GM21723 (cell line): Measurements from ENCODE around the gene TPP2.

Experiments used
- ATAC-seq: cut with Tn5 transposase; IDR thresholded peaks from one replicate; pipeline ENCODE4 v1.9.1; 2021; ENCODE audit warnings: mild to moderate bottlenecking, moderate library complexity; ENCODE audit not compliant: unreplicated experiment

TPP2 gene

DNA sequence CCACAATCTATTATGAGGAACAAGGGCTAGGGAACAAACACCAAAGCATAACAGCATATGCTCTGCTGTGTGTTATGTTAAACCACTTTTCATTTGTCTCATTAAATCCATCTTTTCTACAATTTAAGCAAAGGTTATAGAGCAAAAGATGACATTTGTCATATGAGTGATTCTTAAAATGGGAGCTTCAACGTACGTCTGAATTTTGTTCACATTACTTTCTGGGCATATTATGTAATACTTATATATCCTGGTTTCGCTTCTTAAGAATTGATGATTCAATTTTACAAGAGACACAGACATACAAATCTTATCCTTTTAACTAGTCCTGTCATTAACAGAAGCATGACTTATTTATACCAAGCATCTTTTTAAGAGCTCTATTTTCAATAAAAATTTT, 3.3 kb upstream of the TPP2 start:
- no peak for ATAC-seq

DNA sequence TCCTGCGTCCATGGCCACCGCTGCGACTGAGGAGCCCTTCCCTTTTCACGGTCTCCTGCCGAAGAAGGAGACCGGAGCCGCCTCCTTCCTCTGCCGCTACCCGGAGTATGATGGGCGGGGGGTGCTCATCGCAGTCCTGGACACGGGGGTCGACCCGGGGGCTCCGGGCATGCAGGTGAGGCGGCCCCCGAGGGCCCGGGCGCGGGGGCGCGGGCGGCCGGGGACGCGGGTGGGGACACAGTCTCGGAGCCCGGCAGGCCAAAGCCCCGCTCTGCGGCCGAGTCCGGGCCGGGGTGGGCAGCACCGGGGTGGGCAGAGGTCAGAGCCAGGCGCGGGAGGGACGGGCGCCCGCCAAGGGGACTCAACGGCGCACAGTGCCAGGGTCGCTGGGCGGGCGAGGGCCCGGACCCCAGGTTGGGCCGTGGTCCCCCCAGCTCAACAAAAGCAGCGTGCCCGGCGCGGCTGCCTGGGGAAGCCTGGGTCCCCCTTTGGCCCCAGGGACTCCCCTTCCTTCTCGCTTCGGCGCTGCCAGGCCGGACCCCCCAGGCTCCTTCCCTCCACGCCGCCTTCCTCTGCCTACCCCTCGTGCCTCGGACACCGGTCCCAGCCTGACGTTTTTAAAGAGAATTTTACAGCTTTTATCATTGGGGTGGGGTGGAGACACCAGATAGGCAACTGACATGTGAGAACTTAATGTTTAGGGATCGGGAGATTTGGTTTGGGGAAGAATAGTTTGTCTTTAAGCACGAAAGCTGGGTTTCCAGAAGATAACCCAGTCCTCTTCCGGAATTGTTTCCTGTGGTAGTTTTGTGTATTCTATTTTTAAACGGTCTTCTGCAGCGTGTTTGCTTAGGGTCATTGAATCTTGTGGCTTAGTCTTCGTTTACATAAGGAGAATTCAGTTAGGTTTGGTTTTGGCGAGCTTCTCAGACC, 509 bp downstream of the TPP2 start:
- peak; percentile 27 for ATAC-seq

DNA sequence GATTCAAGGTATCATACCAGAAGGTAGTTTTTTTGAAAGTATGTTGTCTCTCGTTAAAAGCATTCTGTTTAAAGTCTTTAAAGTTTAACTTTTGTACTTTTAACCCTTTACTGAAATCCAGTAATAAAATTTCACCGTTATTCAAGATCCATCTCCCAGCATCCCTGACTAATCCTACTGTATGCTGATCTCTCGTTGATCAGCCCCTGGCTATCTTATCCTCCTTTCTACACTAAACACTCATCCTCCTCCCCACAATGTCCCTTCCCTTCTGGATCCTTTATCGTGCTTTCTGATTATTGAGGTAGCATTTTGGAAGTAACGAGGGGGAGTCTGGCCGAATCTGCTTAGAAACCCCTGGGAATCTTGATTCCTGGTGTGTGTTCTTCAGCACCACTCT, 1.3 kb downstream of the TPP2 start:
- ATAC-seq, result no peak

DNA sequence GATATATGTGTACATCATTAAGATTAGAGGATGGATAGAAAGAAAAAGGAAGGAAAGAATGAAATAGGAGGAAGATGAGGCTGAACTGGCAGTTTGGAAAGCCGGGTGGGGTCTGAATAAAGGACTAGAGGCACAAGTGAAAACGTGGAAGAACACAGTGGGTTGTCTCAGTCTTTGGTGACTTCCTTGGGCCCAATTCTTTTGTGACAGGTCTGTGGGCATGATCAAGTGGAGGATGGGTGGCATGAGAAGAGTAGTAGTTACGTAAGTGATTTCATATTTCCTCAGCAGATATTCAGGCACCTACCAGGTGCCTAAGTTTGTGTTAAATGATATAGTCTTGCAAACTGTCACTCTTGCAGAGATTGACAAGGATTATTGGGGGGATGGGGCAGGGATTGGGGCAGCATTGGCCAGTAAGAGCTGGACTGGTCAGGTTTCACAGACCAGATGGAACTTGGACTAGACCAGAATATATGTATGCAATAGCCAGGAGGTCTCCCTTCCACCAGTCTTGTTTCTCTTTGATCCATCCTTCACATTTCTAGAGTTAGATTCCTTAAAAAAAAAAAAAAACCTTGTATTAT, 2.7 kb downstream of the TPP2 start:
- ATAC-seq, result no peak

DNA sequence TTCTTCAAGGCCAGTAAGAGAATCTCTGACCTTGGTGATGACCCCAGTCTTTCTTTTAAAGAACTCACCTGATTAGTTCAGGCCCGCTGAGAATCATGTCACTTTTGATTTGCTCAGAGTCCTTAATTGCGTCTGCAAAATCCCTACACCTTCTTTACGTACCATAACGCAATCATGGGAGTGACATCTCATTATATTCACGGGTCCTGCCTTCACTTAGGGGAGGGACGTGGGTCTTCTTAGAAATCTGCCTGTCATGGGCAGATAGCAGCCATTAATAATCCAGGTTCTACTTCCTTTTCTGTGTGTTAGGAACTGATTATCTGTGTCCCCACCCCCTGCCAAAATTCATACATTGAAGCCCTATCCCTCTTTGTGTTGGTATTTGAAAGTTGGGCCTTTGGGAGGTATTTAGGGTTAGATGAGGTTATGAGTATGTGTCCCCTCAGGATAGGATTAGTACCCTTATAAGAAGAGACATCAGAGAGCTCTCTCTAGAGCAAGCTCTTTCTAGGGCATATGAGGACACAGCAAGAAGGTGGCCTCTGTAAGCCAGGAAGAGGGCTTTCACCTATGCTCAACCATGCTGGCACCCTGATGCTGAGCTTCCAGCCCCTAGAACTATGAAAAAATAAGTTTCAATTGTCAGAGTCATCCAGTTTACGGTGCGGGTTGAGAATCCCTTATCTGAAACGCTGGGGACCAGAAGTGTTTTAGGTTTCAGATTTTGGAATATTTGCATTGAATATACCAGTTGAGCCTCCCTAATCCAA, 9.9 kb downstream of the TPP2 start:
- ATAC-seq, result no peak

DNA sequence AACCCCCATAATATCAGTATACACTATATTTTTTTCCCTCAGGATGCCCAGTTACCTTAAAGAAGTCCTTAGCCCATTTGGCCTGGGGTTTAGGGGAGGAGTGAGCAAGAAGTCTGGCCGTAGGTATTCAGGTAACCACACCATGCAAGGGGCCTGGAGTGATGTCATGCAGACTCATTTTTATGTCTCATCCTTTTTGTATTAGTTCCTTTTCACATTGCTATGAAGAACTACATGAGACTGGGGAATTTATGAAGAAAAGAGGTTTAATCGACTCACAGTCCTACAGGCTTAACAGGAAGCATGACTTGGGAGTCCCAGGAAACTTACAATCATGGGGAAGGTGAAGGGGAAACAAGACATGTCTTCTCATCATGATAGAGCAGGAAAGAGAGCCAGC, 12.2 kb downstream of the TPP2 start:
- ATAC-seq, result no peak

DNA sequence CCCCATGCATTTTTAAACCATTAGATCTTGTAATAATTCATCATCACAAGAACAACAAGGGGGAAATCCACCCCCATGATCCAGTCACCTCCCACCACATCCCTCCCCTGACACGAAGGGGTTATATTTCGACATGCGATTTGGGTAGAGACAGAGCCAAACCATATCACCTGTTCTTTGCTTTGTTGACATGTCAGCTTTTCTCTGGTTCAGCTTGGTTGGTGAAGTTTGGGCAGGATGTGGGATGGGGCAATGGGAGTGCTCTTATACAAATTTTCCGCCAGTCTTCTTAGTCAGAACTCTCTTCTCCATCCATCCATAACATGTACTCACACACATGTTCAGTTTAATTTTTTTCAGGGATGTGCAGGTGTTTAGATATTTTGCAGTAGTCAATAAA, 12.9 kb downstream of the TPP2 start:
- no peak for ATAC-seq

DNA sequence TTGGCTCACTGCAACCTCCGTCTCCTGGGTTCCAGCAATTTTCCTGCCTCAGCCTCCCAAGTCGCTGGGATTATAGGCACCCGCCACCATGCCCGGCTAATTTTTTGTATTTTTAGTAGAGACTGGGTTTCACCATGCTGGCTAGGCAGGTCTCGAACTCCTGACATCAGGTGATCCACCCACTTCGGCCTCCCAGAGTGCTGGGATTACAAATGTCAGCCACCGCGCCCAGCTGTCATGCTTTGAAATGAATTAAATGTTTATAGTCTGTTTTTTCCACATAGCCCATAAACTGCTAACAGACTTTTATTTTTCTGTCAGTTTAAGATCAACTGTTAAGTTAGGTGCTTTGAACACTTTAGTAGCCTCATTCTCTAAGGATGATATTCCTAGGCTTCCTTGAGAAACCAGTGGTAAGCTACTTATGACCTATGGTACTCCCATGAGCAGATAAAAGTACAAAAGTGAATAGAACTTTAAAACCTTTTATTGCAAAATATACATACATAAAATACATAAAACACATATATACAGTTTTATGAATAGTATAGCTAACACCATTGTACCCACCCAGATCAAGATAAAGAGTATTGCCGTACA, 13.6 kb downstream of the TPP2 start:
- no peak for ATAC-seq

DNA sequence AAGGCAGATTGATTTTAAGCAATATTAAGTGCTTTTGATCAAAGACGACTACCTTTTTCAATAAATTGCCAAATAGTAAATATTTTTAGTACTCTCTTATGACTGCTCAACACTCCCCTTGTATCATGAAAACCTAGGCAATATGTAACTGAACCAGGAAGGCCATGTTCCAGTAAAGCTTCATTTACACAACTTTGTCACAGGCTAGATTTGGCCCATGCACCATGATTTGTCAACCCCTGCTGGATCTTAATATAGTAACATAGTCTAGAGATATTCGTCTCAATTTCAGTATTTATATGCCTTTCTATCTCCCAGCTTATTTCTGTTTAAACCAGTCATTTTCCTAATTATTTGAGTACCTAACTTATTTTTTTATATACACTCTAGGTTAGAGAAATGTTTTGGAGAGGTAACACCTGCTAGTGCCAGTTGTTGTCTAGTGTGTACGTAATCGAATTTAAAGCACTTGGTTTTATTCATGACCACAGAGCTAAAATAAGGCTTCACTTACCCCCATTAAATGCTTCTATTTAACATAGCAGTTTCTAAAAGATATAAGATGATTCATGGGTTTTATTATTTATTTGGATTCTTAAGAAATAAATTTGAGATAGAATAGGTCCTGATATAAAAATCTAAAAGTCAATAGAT, 21.0 kb downstream of the TPP2 start:
- no peak for ATAC-seq

DNA sequence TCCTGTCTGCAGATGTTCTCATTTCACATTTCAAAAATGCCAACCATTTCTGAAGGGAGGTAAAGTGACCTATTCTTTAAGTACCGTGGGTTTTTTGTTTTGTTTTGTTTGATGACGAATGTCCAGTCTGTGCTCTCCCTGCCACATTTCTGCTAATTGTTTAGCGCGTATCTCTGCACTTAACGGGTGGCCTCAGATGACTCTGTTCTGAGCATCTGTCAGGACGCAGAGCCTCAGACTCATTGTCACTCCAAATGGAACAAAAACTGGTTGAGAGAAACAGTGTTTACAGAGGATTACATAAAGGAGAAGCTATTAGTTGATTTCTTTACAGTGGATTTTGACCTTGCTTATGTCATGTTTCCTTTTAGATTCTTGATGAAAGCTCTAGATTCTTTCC, 23.7 kb downstream of the TPP2 start:
- no peak for ATAC-seq

DNA sequence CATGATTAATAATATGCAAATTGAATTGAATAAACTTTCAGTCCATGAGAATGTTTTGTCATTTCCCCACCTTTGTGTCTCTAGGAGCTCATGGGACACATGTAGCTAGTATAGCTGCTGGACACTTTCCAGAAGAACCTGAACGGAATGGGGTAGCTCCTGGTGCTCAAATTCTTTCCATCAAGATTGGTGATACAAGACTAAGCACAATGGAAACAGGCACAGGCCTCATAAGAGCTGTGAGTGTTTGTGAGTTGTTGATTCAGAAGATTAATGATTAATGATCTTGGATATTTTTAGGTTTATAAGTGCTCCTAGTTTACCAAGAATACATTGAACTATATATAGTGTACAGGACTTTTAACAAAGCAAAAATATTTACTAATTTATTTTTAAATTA, 30.1 kb downstream of the TPP2 start:
- ATAC-seq, result no peak

DNA sequence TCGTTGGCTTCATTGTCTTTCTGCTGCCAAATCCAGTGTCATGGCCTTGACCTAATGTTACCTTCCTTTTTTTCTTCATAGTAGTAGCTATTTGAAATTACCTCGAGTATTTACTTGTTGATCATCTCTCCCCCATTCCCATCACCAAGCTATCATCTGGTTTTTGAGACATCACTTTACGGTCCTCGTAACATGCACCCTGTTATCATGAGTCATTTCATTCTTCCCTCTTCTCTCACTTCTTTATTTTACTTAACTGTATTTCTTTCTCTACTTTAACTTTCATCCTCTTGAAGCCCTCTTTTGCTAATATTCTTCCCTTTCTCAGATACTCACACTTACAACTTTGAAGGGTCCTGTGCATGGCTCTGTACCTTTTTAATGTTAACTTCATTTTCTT, 31.8 kb downstream of the TPP2 start:
- ATAC-seq, result no peak

DNA sequence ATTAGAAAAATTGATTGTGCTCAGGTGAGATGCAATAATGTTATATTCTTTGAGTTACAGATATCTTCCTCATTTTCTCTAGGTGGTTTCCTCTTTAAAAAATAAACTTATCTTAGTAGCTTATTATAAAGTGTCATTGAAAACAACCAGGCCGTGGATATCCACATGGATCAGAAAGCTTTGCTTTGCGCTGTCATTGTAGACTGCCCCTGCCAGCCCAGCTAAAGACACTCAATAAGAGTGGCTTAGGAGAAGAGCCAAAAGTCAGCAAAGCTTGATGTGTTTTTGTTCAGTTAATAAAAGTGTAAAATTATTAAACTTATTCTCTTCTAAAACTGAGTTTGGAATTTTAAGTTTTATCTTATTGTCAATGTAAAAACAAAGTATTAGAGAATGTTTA, 34.4 kb downstream of the TPP2 start:
- no peak for ATAC-seq

DNA sequence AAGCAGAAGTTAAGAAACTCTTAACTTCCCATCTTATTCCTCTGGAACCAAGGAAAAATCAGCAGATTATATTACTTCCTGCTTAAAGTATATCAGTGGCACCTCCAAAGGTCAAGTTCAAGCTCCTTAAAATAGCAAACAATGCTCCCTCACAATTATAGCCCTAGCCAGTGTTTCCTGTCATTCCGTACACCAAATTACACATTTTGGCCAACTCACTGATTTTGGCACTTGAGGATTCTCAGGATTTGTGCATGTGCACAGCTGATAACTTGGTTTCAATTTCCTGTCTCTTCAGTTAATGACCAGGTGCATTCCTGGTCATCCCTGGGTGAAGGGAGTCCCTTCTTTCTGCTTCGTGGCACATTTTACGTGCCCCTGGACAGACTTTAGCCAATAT, 42.0 kb downstream of the TPP2 start:
- ATAC-seq, result no peak

DNA sequence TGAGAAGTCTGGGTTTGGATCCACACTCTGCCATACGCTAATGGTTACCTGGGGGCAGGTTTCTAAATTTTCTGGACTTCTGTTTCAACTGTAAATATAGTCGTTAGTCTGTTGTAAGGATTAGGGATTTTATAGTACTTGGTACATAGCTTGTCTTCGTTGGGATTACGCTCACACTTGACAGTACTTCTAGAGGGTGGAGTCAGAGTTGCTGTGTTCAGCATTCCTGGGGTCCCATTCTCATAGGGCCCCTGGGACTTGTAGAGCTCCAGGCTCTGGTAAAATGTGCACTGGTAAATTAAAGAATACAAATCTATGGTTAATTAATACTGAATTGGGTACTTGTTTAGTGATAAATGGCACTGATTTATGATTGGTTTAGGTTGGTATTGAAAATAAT, 45.2 kb downstream of the TPP2 start:
- no peak for ATAC-seq

DNA sequence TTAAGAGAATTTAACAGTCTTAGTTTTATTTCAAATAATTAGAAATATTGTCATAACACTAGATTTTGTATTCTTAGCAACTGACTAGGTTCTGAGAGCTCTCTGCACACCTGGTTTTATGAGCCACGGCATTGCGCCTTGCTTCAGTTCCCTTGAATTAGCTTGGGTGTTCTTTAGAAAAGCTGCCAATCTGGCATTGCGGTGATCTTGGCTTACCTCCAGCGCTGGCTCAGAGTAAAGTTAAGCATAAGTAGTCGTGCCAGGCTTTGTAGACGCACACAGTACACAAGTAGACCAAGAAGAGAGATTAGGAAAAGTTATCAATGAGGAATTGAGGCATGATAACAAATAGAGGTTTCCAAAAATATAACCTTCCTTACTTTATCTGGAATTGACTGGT, 45.7 kb downstream of the TPP2 start:
- no peak for ATAC-seq

DNA sequence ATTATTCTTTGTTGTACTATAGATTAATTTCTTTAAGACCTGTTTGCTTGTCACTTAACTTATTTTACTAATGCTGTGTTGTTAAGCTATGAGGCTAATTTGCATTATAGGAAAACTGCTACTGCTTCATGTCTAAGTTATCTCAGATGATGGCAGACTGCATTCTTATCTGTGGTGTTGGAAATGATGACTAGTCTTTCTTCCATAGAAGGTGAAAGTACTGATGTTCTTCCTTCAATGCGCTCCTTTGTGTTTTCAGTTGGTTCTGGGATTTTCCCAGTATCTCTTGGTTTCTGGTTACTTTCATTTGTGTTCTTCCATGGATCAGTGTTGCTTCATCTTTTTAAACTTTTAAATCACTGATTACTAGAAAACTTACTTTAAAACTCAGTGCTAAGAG, 46.9 kb downstream of the TPP2 start:
- ATAC-seq, result no peak

DNA sequence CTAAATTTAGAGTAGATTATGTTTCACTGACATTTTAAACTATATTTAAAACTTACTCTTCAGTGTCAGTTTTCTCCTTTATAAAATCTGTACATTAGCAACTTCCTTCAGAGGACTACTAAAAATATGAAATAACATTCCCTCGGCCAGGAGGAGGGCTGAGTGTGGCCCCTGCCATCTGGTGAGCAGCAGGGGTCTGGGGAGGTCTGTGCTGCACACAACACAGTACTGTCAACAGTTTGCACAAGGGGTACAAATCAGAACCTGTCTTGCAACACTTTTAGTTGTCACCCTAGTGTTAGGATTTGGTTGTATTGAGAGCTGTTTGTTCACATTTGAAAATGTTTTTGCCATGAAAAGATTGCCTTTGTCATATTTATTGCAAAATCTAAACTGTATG, 48.9 kb downstream of the TPP2 start:
- ATAC-seq, result no peak

DNA sequence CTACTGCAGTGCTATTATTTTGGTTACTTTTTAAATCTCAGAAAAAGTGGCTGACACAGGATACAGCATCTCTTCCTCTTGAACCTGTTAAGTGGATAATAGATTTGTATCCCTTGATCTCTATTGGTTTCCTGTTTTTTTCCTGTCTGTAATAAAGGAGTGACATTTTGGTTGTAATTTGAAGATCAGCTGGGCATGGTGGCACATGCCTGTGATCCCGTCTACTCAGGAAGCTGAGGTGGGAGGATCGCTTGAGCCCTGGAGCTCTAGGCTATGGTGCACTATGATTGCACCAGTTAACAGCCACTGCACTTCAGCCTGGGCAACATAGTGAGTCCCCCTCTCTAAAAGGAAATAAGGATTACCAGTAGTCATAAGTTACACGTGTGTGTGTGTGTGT, 51.3 kb downstream of the TPP2 start:
- no peak for ATAC-seq

DNA sequence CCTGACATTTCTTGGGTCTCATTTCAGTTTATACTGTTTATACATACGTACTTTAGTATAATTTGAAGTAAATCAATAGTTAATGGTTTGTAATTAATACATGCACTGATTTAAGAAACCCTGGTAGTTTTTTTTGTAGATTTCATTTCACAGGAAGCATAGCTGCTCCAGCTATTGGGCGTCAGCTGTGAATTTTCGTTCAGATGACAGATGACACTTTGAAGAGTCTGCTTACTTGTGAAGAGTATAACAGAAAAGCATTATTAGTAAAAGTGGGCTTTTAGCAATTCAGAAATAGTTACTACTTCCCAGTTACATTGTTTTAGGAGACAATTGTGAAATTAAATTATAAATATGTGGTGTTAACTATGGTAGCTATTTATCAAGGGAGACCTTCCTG, 53.7 kb downstream of the TPP2 start:
- ATAC-seq, result no peak

DNA sequence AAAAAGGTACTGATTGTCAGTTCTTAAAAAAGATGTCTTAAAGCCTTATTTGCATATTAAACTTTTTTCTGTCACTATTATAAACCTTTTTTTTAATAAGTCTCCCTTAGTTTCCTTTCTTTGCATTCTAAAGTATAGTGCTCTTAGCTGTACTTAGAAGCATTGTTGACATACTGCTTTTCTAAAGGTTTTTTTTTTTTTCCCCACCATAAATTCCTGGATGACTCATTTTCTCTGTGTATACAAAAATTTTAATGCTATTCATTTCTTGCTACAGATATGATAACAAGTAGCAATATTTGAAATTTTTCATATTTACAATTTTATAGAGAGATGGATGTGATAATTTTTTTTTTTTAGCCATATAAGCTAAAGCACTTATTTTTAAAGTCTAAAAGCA, 54.6 kb downstream of the TPP2 start:
- no peak for ATAC-seq
